Right lobe of liver (tissue), 4 donors: Measurements from ENCODE around the gene TNS3.

Experiments
- POLR2A ChIP-seq: fragments of 450-650 bp; IDR thresholded peaks from one replicate; pipeline ENCODE4 v1.6.1; 2017; ENCODE audit warnings: antibody characterized with exemption, mild to moderate bottlenecking
- TF ChIP-seq, protein P1 (sequence below), 4 donors: fragments of 200-600 bp in 3 of 4; fragments of 450-650 bp in 1 of 4; IDR thresholded peaks; one replicate each; pipeline versions ENCODE4 v1.5.1 to v1.8.0; 2016 to 2022; ENCODE audit warnings: antibody characterized with exemption in 4 of 4, mild to moderate bottlenecking in 2 of 4
- donor health status: DM: no; HTN: no; CAD: no.
- donor health status: DM: no; HTN: no; CAD: no.
- donor health status: DM: no; HTN: yes; CAD: no.

DNA sequence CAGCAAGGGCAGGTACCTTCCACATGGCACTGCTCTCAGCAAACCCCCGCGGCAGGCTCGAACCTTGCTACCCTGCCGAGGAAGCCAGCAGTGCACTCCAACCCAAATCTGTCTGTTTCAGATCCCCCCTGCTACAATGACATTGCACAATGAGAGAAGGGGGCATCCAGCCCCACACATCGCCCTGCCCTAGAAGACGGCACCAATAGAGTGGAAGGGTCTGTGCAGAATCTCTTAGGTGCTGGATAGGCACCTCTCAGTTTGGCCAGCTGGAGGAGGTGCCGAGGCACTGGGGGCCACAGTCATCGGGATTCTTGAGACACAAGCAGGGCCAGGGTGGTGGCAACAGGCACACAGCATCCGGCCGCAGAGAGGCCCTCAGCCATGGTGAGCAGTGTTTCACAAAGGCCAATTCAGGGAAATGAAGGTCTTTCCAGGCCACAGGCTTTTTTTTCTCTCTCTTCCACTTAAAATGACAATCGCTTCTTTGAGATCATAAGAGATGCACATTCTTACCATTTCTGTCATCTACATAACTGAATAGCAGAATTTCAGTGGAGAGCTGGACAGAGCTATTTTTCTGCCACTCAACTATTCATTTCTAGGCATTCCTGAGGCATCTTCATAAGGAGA lies 281.3 kb downstream of the TNS3 start:
- TF ChIP-seq, protein P1, sequence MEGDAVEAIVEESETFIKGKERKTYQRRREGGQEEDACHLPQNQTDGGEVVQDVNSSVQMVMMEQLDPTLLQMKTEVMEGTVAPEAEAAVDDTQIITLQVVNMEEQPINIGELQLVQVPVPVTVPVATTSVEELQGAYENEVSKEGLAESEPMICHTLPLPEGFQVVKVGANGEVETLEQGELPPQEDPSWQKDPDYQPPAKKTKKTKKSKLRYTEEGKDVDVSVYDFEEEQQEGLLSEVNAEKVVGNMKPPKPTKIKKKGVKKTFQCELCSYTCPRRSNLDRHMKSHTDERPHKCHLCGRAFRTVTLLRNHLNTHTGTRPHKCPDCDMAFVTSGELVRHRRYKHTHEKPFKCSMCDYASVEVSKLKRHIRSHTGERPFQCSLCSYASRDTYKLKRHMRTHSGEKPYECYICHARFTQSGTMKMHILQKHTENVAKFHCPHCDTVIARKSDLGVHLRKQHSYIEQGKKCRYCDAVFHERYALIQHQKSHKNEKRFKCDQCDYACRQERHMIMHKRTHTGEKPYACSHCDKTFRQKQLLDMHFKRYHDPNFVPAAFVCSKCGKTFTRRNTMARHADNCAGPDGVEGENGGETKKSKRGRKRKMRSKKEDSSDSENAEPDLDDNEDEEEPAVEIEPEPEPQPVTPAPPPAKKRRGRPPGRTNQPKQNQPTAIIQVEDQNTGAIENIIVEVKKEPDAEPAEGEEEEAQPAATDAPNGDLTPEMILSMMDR (IDR thresholded peaks at IDR 0.05), result no peak
- no peak for TF ChIP-seq POLR2A
